Suprapubic skin (tissue), 3 donors: ENCODE data around the gene INSIG1.

Experiments used
- CTCF ChIP-seq, 2 donors: fragments of 200-600 bp in 1 of 2; fragments of 450-650 bp in 1 of 2; sonication (generic) in 1 of 2; IDR thresholded peaks; one replicate each; pipeline ENCODE4 v1.5.1; 2016 to 2019; ENCODE audit warnings: antibody characterized with exemption in 2 of 2, mild to moderate bottlenecking in 1 of 2, moderate library complexity in 1 of 2
- POLR2A ChIP-seq, 2 donors: fragments of 450-650 bp; IDR thresholded peaks; one replicate each; pipeline ENCODE4 v1.6.1; 2017; ENCODE audit warnings: antibody characterized with exemption in 2 of 2, mild to moderate bottlenecking in 2 of 2, moderate library complexity in 2 of 2

- TF ChIP-seq CTCF (IDR thresholded peaks at IDR 0.05): no peak
- TF ChIP-seq POLR2A (IDR thresholded peaks at IDR 0.05): no peak
Measured at GRCh38 chr7:155262031-155262430, 35.6 kb upstream of the INSIG1 start.
